Measurements from ENCODE around the gene RNPEPL1. TPM values are rescaled to one million over a fixed set of nuclear protein-coding genes. Genes with fewer than 3 reads are reported as not detected.

Gene RNPEPL1
- total and polyA plus RNA-seq, 7 donors: 23.1 to 136 (median 64.3) TPM

DNA sequence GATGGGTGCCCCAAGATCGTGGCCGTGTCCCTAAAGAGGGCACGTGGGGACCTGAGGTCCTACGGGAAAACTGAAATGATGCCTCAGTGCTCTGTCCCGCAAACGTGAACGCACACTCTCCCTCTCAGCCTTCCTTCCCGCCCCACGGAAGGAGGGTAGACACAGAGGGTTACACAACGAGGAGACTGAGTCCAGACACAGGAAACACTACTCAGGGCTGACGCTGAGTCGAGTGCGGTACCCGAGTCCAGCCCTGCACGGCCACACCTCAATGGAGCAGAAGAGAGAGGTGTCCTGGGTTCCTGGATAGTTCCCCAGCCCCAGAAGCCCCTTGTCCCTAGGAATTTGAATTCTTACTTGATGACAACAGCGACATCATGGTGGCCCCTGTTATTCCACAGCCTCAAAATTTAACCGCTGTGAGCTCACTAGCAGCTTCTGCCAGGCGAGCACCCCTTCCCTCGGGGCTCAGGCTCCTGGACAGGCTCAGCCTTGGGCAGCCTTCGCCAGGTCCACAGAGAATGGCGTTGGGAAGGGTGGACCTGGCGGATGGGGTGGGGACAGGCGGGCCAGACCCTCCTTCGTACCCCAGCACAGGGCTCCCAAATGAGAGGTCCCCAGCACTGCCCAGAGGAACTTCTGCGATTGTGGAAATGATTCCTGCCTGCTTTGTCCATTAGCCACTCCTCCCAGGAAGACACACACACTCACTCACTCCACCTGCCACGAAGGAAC lies 980 bp upstream of the RNPEPL1 start:
- peaks cover 0 to 10% (median under 1%) of the 10 kb centered on the region in 4 donors for H3K36me3 ChIP-seq
- 11 to 35% methylated on average over 26 of the region's 26 CpGs for WGBS, 2 donors
- no peaks in the 10 kb centered on the region for H3K27me3 ChIP-seq
- intact Hi-C loops (cut with DNase I): loop anchor here (2.0 to 10.0 kb wide), 4 partner anchors 19 to 747 kb away; partner anchors contain the start of genes CAPN10, GPC1, HDLBP and SEPTIN2
- TF ChIP-seq POLR2AphosphoS5 (IDR thresholded peaks at IDR 0.05): no peak
- peak overlapping the region; percentile 93 to 98 (median 96) for H3K27ac ChIP-seq
- peaks cover 0 to 55% (median 51%) of the 10 kb centered on the region in 4 donors for H3K4me1 ChIP-seq
- peak; percentile 68 for DNase-seq
- peak overlapping the region; percentile 58 to 85 (median 81) for H3K4me3 ChIP-seq
- H3K9me3 ChIP-seq: no peaks in the 10 kb centered on the region

- Histone ChIP-seq H3K36me3 (peaks cover 0 to 16% (median 2%) of the 10 kb centered on the region in 4 donors), H3K27me3 (no peaks in the 10 kb centered on the region), H3K27ac (peak overlapping the region; percentile 79 to 85 (median 80)), H3K4me1 (peaks cover 0 to 55% (median 50%) of the 10 kb centered on the region in 4 donors), H3K4me3 (peak overlapping the region; percentile 46 to 83 (median 64)), H3K9me3 (no peaks in the 10 kb centered on the region)
- TF ChIP-seq POLR2AphosphoS5 (IDR thresholded peaks at IDR 0.05): peak in 1 of 4 donors; percentile 8
- TF ChIP-seq, protein P1, sequence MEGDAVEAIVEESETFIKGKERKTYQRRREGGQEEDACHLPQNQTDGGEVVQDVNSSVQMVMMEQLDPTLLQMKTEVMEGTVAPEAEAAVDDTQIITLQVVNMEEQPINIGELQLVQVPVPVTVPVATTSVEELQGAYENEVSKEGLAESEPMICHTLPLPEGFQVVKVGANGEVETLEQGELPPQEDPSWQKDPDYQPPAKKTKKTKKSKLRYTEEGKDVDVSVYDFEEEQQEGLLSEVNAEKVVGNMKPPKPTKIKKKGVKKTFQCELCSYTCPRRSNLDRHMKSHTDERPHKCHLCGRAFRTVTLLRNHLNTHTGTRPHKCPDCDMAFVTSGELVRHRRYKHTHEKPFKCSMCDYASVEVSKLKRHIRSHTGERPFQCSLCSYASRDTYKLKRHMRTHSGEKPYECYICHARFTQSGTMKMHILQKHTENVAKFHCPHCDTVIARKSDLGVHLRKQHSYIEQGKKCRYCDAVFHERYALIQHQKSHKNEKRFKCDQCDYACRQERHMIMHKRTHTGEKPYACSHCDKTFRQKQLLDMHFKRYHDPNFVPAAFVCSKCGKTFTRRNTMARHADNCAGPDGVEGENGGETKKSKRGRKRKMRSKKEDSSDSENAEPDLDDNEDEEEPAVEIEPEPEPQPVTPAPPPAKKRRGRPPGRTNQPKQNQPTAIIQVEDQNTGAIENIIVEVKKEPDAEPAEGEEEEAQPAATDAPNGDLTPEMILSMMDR (IDR thresholded peaks at IDR 0.05): no peak
- 1% methylated on average over 93 of the region's 93 CpGs for WGBS, 2 donors
- peak; percentile 84 for DNase-seq
- intact Hi-C loops (cut with DNase I): loop anchor here (5.0 to 10.0 kb wide), 3 partner anchors 132 to 746 kb away; partner anchors contain the start of genes GPC1, HDLBP and SEPTIN2
Observed at GRCh38 chr2:240568678-240569522, 616 bp downstream of the RNPEPL1 start.

- Histone ChIP-seq H3K9me3 (no peaks in the 10 kb centered on the region), H3K36me3 (peaks cover 0 to 23% (median 4%) of the 10 kb centered on the region in 4 donors), H3K27ac (peak overlapping the region in 3 of 4 donors; percentile 79 to 85 (median 80)), H3K4me1 (peaks cover 0 to 55% (median 50%) of the 10 kb centered on the region in 4 donors), H3K4me3 (peak overlapping the region; percentile 46 to 83 (median 64)), H3K27me3 (no peaks in the 10 kb centered on the region)
- no peak for DNase-seq
- no peak for TF ChIP-seq EP300 (IDR thresholded peaks at IDR 0.05)
- TF ChIP-seq POLR2A (IDR thresholded peaks at IDR 0.05): no peak
- TF ChIP-seq, protein P1 (IDR thresholded peaks at IDR 0.05): no peak
- no peak for TF ChIP-seq POLR2AphosphoS5 (IDR thresholded peaks at IDR 0.05)
- 52 to 79% methylated on average over 9 of the region's 9 CpGs for WGBS, 2 donors
- intact Hi-C loops (cut with DNase I): loop anchor here (5.0 to 10.0 kb wide), 3 partner anchors 132 to 745 kb away; partner anchors contain the start of genes GPC1, HDLBP and SEPTIN2
Observed at GRCh38 chr2:240569523-240569997, 1.3 kb downstream of the RNPEPL1 start.

DNA sequence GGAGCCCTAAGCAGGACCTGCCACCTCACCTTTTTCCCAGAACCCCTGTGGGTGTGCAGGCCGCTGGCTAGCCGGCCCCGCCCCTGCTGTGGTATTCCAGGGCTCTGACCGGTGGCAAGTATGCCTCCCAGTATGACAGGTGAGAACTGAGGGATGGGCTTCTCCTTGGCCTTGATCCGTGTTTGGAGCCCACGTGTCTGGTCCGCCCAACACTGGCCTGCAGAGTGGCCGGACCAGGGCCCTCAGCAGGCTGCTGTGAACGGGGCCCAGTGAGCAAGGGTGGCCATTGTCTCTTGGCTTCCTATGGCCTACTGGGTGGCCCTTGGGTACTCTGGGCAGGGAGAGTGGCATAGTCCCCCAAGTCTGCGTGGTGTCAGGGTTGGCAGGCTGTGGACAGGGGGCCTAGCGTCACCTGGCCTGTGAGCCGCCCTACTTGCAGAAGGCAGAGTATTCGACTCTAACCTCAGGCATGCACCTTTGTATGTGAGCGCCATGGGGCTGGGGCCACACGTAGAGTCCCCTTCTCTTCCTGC lies 1.8 kb downstream of the RNPEPL1 start:
- 69 to 87% methylated on average over 15 of the region's 15 CpGs for WGBS, 2 donors

More for the DNA sequence above, 1.8 kb downstream of the RNPEPL1 start:
- no peak for DNase-seq
- TF ChIP-seq POLR2AphosphoS5 (IDR thresholded peaks at IDR 0.05): no peak
- no peak for TF ChIP-seq POLR2A (IDR thresholded peaks at IDR 0.05)
- TF ChIP-seq, protein P1 (IDR thresholded peaks at IDR 0.05): no peak
- no peak for TF ChIP-seq EP300 (IDR thresholded peaks at IDR 0.05)
- H3K36me3 ChIP-seq: peaks cover 0 to 28% (median 9%) of the 10 kb centered on the region in 4 donors
- H3K9me3 ChIP-seq: no peaks in the 10 kb centered on the region
- H3K27me3 ChIP-seq: no peaks in the 10 kb centered on the region
- H3K27ac ChIP-seq: peak overlapping the region in 1 of 4 donors; percentile 80
- H3K4me1 ChIP-seq: peaks cover 0 to 55% (median 50%) of the 10 kb centered on the region in 4 donors
- intact Hi-C loops (cut with DNase I): loop anchor here (5.0 to 10.0 kb wide), 3 partner anchors 133 to 745 kb away; partner anchors contain the start of genes GPC1, HDLBP and SEPTIN2
- H3K4me3 ChIP-seq: peak overlapping the region in 2 of 4 donors; percentile 69 to 83

All from sigmoid colon (tissue), 7 donors.